Spinal cord (tissue), 10 donors: ENCODE data around the gene XRCC4. TPM values are rescaled to one million over a fixed set of nuclear protein-coding genes. Genes with fewer than 3 reads are reported as not detected.

ENCODE experiments used
- DNase-seq, 6 donors: peaks; one replicate each; pipeline versions ENCODE4 v3.0.0 to v3.0.0-alpha.2; 2013 to 2015; ENCODE audit warnings: low spot score in 6 of 6, low read depth in 4 of 6
- H3K27ac ChIP-seq: one replicate; pipeline ENCODE4 v1.5.1; 2013; ENCODE audit warnings: low read depth, low read length, control low read depth
- H3K27me3 ChIP-seq: one replicate; pipeline ENCODE4 v1.6.1; 2013; ENCODE audit warnings: low read length; ENCODE audit not compliant: control insufficient read depth, insufficient read depth
- H3K36me3 ChIP-seq: one replicate; pipeline ENCODE4 v1.6.1; 2013; ENCODE audit warnings: low read length; ENCODE audit not compliant: control insufficient read depth, insufficient read depth
- H3K4me1 ChIP-seq: one replicate; pipeline ENCODE4 v1.6.1; 2013; ENCODE audit warnings: low read length; ENCODE audit not compliant: control insufficient read depth, insufficient read depth
- H3K4me3 ChIP-seq: one replicate; pipeline ENCODE4 v1.5.1; 2013; ENCODE audit warnings: low read depth, low read length, control low read depth
- H3K9me3 ChIP-seq: one replicate; pipeline ENCODE4 v1.6.1; 2013; ENCODE audit warnings: low read length; ENCODE audit not compliant: control insufficient read depth, insufficient read depth
- WGBS: methylation state at CpG from one replicate; pipeline ENCODE4 v1.1.5; 2013; ENCODE audit warnings: missing lambda C conversion rate; ENCODE audit not compliant: insufficient coverage; 5-methylcytosine and 5-hydroxymethylcytosine counted together
- polyA plus RNA-seq, 2 donors: library from polyadenylated mRNA; unstranded; fragments of 120-200 nt; gene quantifications; one replicate each; pipeline ENCODE4 v1.2.1, GENCODE V29; 2013; ENCODE audit not compliant: insufficient read length in 2 of 2
- total RNA-seq, 2 donors: library from RNA; depleted of rRNA in 1 of 2; stranded (reverse); fragments of 120-200 nt in 1 of 2; fragments of >200 nt in 1 of 2; gene quantifications; one replicate each; pipeline versions ENCODE4 v1.2.3 to v1.2.4, GENCODE V29; 2013 to 2014
- donor health status: healthy.

The XRCC4 gene
- total and polyA plus RNA-seq, 4 donors, result 7.6 to 13.2 (median 9.7) TPM

DNA sequence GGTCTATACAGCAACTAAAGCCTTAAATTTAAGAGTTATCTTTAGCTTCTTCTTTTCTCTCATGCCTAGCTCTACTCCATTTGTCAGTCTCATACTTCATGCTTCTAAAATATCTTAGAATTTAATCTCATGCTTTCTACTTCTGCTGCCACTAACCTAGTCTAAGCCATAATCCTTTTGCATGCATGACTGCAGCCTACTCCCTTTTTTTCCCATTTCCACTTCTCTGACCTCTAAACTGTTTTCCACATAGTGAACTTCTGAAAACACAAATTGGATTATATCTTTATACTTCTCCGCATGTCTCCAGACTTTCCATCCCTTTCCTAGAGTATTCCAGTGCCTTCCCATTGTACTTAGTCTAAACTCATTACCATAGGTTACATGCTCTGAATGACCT lies 193.0 kb downstream of the XRCC4 start:
- DNase-seq, result no peak
- Histone ChIP-seq H3K4me3 (no peak overlapping the region), H3K27ac (no peak overlapping the region), H3K27me3 (no peaks in the 10 kb centered on the region), H3K4me1 (no peaks in the 10 kb centered on the region), H3K36me3 (no peaks in the 10 kb centered on the region), H3K9me3 (peaks cover 4% of the 10 kb centered on the region)
- 88% methylated on average over 1 of the region's 1 CpG for WGBS

DNA sequence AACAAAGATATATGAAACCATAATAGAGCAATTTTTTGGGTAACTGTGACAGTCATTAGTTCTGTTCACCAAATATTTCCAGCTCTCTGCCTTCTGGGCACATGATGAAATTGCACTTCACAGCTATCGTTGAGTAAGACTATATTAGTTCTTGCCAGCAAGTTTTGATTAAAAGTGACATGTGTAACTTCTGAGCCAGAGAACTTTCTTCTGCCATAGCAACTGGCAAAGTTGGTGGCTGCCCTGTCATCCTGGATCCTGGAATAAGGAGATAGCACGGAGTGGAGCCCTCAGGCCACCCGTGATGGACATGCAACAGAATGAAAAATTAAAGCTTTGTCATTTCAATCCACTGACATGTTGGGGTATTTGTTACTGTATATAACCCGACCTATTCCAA lies 199.8 kb downstream of the XRCC4 start:
- DNase-seq, result no peak
- no peaks in the 10 kb centered on the region for H3K27me3 ChIP-seq
- H3K9me3 ChIP-seq, result peaks cover 4% of the 10 kb centered on the region
- H3K27ac ChIP-seq, result no peak overlapping the region
- no peak overlapping the region for H3K4me3 ChIP-seq
- no peaks in the 10 kb centered on the region for H3K36me3 ChIP-seq
- no peaks in the 10 kb centered on the region for H3K4me1 ChIP-seq
- WGBS, result 80% methylated on average over 2 of the region's 4 CpGs

DNA sequence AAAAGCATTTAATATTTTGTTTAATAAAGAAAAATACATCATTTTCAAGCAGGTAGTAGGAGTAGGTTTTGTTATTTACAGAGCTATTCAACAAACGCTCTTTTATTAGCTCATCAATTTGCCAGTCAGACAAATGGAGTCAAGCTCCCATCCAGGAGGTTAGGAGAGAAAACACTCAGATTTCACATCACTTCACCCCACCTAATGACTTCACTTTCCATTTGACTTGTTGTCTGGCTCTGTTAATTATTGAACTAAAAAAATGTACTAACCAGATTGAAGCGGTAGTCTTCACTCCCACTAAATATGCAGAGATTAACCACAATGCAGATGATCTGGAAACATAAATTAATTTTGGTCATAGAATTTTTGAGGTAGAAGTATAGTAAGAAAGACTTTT lies 200.6 kb downstream of the XRCC4 start:
- H3K9me3 ChIP-seq, result peaks cover 4% of the 10 kb centered on the region
- no peak for DNase-seq
- no peaks in the 10 kb centered on the region for H3K4me1 ChIP-seq
- H3K4me3 ChIP-seq, result no peak overlapping the region
- WGBS, result no CpG with 5 or more reads among the region's 2 CpGs
- H3K36me3 ChIP-seq, result no peaks in the 10 kb centered on the region
- H3K27me3 ChIP-seq, result no peaks in the 10 kb centered on the region
- H3K27ac ChIP-seq, result no peak overlapping the region

DNA sequence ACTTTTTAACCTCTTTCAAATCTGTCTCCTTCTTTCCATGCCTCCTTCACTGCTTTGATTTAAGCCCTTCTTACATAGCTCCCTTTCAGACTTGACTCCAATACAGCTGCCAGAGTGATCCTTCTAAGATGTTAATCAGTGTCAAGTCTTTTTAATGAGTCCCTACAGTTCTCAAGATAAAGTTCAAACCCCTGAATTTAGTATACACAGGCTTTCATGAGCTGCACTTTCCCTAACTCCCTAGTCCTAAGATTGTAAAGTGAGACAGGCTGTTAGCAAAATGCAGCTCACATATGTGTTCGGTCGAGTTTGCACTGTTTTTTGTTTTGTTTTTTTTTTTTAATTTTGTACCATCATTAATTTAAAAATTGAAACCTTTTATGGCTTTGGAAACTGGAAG lies 203.8 kb downstream of the XRCC4 start:
- Histone ChIP-seq H3K27ac (no peak overlapping the region), H3K27me3 (no peaks in the 10 kb centered on the region), H3K4me3 (no peak overlapping the region), H3K4me1 (no peaks in the 10 kb centered on the region), H3K9me3 (no peaks in the 10 kb centered on the region), H3K36me3 (no peaks in the 10 kb centered on the region)
- WGBS, result no CpG with 5 or more reads among the region's 2 CpGs
- peak in 2 of 6 donors; percentile 6 to 15 for DNase-seq

DNA sequence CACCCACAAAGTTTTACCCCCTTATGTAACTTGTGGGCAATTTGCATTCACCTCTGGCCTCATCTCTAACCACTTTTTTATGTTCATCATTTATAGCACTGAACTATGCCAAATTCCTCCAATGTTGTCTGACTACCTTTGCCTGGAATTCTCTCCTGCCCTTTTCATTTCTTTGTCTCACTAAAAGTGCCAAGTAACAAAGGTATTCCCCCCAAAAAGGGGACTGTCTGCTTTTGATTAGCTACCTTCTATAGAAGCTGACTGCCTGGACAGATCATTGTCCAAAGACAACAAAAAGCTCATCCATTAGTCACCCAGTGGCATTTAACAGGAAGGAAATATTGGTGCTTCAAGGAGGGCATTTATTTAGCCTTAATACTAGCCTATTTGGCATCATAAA lies 204.3 kb downstream of the XRCC4 start:
- H3K27ac ChIP-seq, result no peak overlapping the region
- H3K36me3 ChIP-seq, result no peaks in the 10 kb centered on the region
- peak in 1 of 6 donors; percentile 2 for DNase-seq
- no peaks in the 10 kb centered on the region for H3K9me3 ChIP-seq
- no peaks in the 10 kb centered on the region for H3K4me1 ChIP-seq
- no peak overlapping the region for H3K4me3 ChIP-seq
- H3K27me3 ChIP-seq, result no peaks in the 10 kb centered on the region

DNA sequence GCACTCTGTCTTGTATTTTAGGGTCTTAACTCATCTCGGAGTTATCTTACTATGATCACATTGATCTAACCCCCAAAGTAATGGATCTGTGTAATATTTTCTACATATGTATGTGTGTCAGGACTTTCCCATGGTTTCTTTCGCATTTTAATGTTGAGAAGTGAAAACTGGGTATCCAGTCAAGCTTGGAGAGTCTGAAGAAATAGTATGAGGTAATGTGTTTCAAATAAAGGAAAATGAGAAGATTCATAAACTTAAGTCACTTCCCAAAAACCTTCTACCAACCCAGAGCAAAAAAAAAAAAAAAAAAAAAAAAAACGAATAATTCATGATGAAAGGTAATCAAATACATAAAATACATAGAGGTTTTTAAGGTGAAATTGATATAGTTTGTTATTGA lies 206.4 kb downstream of the XRCC4 start:
- H3K36me3 ChIP-seq, result no peaks in the 10 kb centered on the region
- no peaks in the 10 kb centered on the region for H3K4me1 ChIP-seq
- H3K27ac ChIP-seq, result no peak overlapping the region
- no peak for DNase-seq
- no peak overlapping the region for H3K4me3 ChIP-seq
- H3K9me3 ChIP-seq, result no peaks in the 10 kb centered on the region
- H3K27me3 ChIP-seq, result no peaks in the 10 kb centered on the region
- no CpG with 5 or more reads among the region's 3 CpGs for WGBS

DNA sequence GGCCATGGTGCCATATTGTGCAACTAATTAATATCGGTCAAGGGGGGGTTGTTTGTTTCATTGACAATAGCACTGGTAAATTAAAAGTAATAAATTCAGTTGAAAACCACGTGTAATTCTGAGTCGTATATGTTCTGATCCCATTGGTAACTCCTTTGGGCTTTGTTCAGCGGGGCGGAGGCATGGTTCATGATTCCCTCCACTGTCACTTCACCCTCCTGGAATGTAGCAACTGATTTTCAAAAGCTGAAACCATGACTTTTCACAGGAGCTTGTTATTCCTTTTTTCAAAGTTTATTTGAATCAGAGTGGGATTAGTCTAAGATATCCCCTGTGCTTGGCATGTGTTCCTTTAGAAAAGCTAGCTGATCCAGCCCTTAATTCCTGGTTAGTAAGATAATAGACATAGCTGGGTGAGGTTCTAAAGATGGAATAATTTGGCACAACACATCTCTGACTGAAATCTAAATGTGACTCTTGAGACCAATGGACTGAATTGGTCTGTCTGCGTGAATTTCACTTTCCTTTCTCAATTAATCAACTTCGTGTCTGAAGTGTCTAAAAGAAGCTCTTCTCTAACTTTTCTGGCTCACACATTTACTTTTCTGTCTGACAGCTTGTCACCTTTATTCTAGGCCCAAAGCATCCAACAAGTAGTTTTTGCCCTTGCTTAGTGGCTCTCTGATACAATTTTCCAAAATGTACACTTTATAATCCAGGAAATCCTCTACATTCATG lies 208.5 kb downstream of the XRCC4 start:
- Histone ChIP-seq H3K27ac (no peak overlapping the region), H3K4me1 (no peaks in the 10 kb centered on the region), H3K4me3 (no peak overlapping the region), H3K27me3 (no peaks in the 10 kb centered on the region), H3K36me3 (no peaks in the 10 kb centered on the region), H3K9me3 (no peaks in the 10 kb centered on the region)
- 69% methylated on average over 3 of the region's 7 CpGs for WGBS
- DNase-seq, result no peak

DNA sequence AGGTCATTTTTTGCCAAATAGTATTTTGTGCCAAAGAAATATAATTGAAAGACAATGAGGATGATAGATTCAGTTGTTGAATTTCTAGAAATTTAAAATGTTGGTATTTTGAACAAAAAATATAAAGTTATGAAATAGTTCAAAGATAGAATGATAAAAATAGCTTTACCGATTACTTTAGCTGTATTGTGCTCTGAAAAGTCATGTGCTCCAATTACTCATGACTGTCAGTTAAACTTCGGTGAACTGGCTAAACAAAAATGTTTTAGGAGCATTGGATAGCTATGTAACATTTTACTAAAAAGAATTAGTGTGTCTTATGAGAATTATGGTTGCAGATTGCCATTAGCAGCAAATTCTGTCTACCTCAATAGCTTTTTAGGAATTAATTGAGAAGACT lies 216.9 kb downstream of the XRCC4 start:
- DNase-seq, result no peak
- WGBS, result no CpG with 5 or more reads among the region's 2 CpGs

DNA sequence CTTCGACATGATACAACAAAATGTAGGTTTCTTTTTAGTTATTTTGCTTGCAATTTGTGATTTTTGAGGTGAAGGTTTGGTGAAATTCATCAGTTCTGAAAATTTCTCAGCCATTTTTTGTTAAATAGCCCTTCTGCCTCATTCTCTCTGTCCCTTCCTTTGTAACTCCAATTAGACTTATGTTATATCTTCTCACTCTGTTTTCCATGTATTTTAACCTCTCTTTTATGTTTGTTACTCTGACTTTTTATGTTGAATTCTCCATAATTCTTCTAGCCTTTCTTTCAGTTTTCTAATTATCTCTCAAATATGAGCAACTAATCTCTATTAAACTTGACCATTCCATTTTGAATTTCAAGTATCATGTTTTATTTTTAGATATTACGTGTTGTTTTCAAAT lies 222.0 kb downstream of the XRCC4 start:
- DNase-seq, result no peak
- no CpG with 5 or more reads among the region's 2 CpGs for WGBS
- no peaks in the 10 kb centered on the region for H3K4me1 ChIP-seq
- H3K4me3 ChIP-seq, result no peak overlapping the region
- H3K36me3 ChIP-seq, result no peaks in the 10 kb centered on the region
- H3K9me3 ChIP-seq, result peaks cover 5% of the 10 kb centered on the region
- H3K27ac ChIP-seq, result no peak overlapping the region
- no peaks in the 10 kb centered on the region for H3K27me3 ChIP-seq

More for the DNA sequence above, 216.9 kb downstream of the XRCC4 start:
- H3K4me3 ChIP-seq, result no peak overlapping the region
- H3K4me1 ChIP-seq, result no peaks in the 10 kb centered on the region
- peaks cover 4% of the 10 kb centered on the region for H3K9me3 ChIP-seq
- no peaks in the 10 kb centered on the region for H3K36me3 ChIP-seq
- no peak overlapping the region for H3K27ac ChIP-seq
- H3K27me3 ChIP-seq, result no peaks in the 10 kb centered on the region

DNA sequence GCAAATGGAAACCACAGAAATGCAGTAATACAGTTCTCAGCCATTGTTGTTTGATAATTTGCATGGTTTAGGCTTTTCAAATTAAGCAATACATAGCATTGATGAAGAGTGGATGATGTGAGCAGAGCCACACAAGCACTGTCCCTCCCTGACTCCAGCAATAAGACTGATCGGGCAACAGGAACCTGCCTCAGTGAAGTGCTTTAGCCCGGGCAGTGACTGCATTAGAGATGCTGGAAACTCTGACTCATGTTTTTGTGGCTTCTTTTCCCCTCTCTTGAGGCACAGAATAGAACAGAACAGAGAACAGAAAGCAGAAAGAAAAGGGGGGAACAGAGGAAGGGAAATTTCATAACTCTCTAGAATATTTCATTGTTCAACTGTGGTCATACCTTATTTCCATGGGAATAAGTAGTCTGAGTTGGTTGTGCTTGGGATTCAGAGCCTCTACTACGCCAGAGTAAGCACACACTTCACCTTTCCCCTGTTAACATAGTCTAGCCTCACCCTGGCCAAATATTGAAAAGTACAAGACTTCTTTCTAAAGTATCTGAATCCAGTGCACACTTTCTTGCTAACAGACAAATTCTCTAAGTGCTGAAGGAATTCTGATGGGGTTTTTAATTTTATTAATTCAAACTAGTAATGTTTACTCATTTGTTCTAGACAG lies 229.4 kb downstream of the XRCC4 start:
- no peak overlapping the region for H3K27ac ChIP-seq

More for the DNA sequence above, 229.4 kb downstream of the XRCC4 start:
- H3K4me1 ChIP-seq, result no peaks in the 10 kb centered on the region
- no peak overlapping the region for H3K4me3 ChIP-seq
- H3K27me3 ChIP-seq, result no peaks in the 10 kb centered on the region
- no peaks in the 10 kb centered on the region for H3K36me3 ChIP-seq
- peaks cover 1% of the 10 kb centered on the region for H3K9me3 ChIP-seq
- 100% methylated on average over 1 of the region's 3 CpGs for WGBS
- DNase-seq, result peak in 1 of 6 donors; percentile 11
